NCI-H526 treated with DMSO at 0.1 percent for 48 hours (cell line): Measurements from ENCODE around the gene PIGS.

Experiments
- DNase-seq: peaks from one replicate; lab custom pipeline; 2025; lab: John Stamatoyannopoulos, UW

PIGS gene

GRCh38 chr17:28550858-28551257 lies 20.5 kb downstream of the PIGS start:
- DNase-seq, result no peak

GRCh38 chr17:28549236-28550132 lies 21.8 kb downstream of the PIGS start:
- no peak for DNase-seq

- no peak for DNase-seq
These were observed 22.8 kb downstream of the PIGS start for GRCh38 chr17:28548417-28549130.

- DNase-seq, result peak; percentile 22
These were observed 23.5 kb downstream of the PIGS start for GRCh38 chr17:28547623-28548416.

GRCh38 chr17:28547096-28547622 lies 24.2 kb downstream of the PIGS start:
- DNase-seq, result no peak

GRCh38 chr17:28545787-28546415 lies 25.4 kb downstream of the PIGS start:
- no peak for DNase-seq

- no peak for DNase-seq
These were observed 26.2 kb downstream of the PIGS start for GRCh38 chr17:28545141-28545503.

GRCh38 chr17:28544402-28545140 lies 26.8 kb downstream of the PIGS start:
- DNase-seq, result no peak

GRCh38 chr17:28541439-28541838 lies 29.9 kb downstream of the PIGS start:
- no peak for DNase-seq

GRCh38 chr17:28540231-28540630 lies 31.1 kb downstream of the PIGS start:
- DNase-seq, result no peak

GRCh38 chr17:28538296-28538895 lies 32.9 kb downstream of the PIGS start:
- no peak for DNase-seq

GRCh38 chr17:28537219-28537610 lies 34.1 kb downstream of the PIGS start:
- DNase-seq, result no peak

GRCh38 chr17:28536532-28537218 lies 34.6 kb downstream of the PIGS start:
- no peak for DNase-seq

- no peak for DNase-seq
These were observed 36.5 kb downstream of the PIGS start for GRCh38 chr17:28534740-28535375.

- no peak for DNase-seq
These were observed 38.1 kb downstream of the PIGS start for GRCh38 chr17:28533091-28533807.

GRCh38 chr17:28532050-28532960 lies 39.0 kb downstream of the PIGS start:
- DNase-seq, result no peak

- no peak for DNase-seq
These were observed 40.4 kb downstream of the PIGS start for GRCh38 chr17:28530926-28531325.

- no peak for DNase-seq
These were observed 41.1 kb downstream of the PIGS start for GRCh38 chr17:28530250-28530649.
